Osteocyte (in vitro differentiated cells): ENCODE data around the gene DICER1. TPM values are rescaled to one million over a fixed set of nuclear protein-coding genes. Genes with fewer than 3 reads are reported as not detected.

ENCODE experiments used
- DNase-seq: peaks from one replicate; pipeline ENCODE4 v3.0.0; 2021; ENCODE audit warnings: mixed read lengths; ENCODE audit not compliant: unreplicated experiment; ENCODE audit errors: extremely low spot score
- H3K27ac Mint-ChIP-seq: one replicate; pipeline ENCODE4 v1.8.0; 2021; ENCODE audit warnings: mild to moderate bottlenecking, mixed read lengths; ENCODE audit not compliant: unreplicated experiment
- H3K27me3 Mint-ChIP-seq: one replicate; pipeline ENCODE4 v1.8.0; 2021; ENCODE audit warnings: mixed read lengths; ENCODE audit not compliant: unreplicated experiment
- H3K36me3 Mint-ChIP-seq: one replicate; pipeline ENCODE4 v1.8.0; 2021; ENCODE audit warnings: mixed read lengths; ENCODE audit not compliant: unreplicated experiment
- H3K4me1 Mint-ChIP-seq: one replicate; pipeline ENCODE4 v1.8.0; 2021; ENCODE audit warnings: mixed read lengths; ENCODE audit not compliant: unreplicated experiment
- H3K4me3 Mint-ChIP-seq: one replicate; pipeline ENCODE4 v1.8.0; 2021; ENCODE audit warnings: mild to moderate bottlenecking, moderate library complexity, mixed read lengths; ENCODE audit not compliant: unreplicated experiment
- H3K9me3 Mint-ChIP-seq: one replicate; pipeline ENCODE4 v1.8.0; 2021; ENCODE audit warnings: mixed read lengths; ENCODE audit not compliant: unreplicated experiment
- total RNA-seq: library from RNA; stranded (reverse); gene quantifications from 2 replicates; pipeline ENCODE4 v1.2.1, GENCODE V29; 2021
- TF ChIP-seq, protein P1 (sequence below): fragments of 200-600 bp; sonication (generic); IDR thresholded peaks from 2 replicates; pipeline ENCODE4 v1.5.0; 2021; ENCODE audit warnings: antibody characterized with exemption, mild to moderate bottlenecking, moderate library complexity

Gene DICER1
- total RNA-seq, 1 donor from 2014 or later = 55.9 TPM

DNA sequence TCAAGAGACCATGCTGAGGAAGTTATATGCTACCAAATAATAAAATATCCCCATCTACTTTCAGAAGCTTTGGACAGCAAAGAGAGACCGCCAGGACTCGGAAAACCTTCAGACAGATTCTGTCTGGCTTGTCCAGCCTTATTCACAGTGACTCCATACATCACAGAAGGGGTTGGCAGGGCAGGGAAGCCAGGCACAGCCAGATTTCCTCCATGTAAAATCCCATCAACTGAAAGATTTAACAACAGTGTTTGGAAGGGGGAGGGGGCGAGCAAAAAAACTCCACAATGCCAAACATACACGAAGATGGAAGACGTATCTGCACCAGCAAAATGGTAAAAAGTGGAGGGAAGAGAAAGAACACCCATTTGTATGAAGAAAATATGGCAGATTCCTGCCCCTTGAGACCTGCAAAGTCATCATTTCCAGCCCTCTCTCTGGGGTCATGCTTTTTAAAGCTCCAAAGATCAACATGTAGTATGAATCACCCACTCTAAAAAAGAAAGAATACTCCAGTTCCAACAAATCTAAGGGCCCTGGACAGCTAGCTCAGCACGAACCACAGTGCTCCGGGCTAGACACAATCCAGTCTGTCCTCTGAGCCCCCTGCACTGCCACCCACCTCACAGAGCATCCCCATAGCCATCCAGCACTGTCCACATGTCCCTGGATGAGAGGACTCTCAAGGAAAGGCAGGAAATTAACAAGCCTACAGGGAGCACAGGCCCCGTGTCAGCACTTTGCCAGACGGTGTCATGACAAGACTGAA, 116.4 kb downstream of the DICER1 start:
- peak; percentile 54 for DNase-seq
- peaks cover 8% of the 10 kb centered on the region for H3K27me3 Mint-ChIP-seq
- no peaks in the 10 kb centered on the region for H3K36me3 Mint-ChIP-seq
- H3K9me3 Mint-ChIP-seq = no peaks in the 10 kb centered on the region
- no peak overlapping the region for H3K4me3 Mint-ChIP-seq
- peak overlapping the region; percentile 63 for H3K27ac Mint-ChIP-seq
- peaks cover 16% of the 10 kb centered on the region for H3K4me1 Mint-ChIP-seq
- TF ChIP-seq, protein P1, sequence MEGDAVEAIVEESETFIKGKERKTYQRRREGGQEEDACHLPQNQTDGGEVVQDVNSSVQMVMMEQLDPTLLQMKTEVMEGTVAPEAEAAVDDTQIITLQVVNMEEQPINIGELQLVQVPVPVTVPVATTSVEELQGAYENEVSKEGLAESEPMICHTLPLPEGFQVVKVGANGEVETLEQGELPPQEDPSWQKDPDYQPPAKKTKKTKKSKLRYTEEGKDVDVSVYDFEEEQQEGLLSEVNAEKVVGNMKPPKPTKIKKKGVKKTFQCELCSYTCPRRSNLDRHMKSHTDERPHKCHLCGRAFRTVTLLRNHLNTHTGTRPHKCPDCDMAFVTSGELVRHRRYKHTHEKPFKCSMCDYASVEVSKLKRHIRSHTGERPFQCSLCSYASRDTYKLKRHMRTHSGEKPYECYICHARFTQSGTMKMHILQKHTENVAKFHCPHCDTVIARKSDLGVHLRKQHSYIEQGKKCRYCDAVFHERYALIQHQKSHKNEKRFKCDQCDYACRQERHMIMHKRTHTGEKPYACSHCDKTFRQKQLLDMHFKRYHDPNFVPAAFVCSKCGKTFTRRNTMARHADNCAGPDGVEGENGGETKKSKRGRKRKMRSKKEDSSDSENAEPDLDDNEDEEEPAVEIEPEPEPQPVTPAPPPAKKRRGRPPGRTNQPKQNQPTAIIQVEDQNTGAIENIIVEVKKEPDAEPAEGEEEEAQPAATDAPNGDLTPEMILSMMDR = no peak

DNA sequence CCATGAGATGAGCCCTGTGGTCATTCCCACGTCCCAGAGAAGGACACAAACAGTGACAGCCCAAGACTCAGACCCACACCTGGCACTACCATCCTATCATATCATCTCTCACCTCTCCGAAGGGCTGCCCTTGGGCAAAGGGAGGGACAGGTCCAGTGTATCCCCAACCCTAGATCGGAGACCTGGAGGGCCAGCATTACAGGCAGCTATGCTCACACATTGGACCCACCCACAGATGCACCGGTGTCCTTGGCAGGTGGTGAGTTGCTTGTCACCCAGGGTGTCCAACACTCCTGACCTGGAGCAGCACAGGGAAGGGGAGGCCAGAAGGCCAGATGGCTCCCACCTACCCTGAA, 117.4 kb downstream of the DICER1 start:
- H3K4me1 Mint-ChIP-seq = peaks cover 16% of the 10 kb centered on the region
- peaks cover 7% of the 10 kb centered on the region for H3K27me3 Mint-ChIP-seq
- DNase-seq = peak; percentile 73
- TF ChIP-seq, protein P1 = no peak
- no peaks in the 10 kb centered on the region for H3K9me3 Mint-ChIP-seq
- H3K4me3 Mint-ChIP-seq = no peak overlapping the region
- no peak overlapping the region for H3K27ac Mint-ChIP-seq
- no peaks in the 10 kb centered on the region for H3K36me3 Mint-ChIP-seq

DNA sequence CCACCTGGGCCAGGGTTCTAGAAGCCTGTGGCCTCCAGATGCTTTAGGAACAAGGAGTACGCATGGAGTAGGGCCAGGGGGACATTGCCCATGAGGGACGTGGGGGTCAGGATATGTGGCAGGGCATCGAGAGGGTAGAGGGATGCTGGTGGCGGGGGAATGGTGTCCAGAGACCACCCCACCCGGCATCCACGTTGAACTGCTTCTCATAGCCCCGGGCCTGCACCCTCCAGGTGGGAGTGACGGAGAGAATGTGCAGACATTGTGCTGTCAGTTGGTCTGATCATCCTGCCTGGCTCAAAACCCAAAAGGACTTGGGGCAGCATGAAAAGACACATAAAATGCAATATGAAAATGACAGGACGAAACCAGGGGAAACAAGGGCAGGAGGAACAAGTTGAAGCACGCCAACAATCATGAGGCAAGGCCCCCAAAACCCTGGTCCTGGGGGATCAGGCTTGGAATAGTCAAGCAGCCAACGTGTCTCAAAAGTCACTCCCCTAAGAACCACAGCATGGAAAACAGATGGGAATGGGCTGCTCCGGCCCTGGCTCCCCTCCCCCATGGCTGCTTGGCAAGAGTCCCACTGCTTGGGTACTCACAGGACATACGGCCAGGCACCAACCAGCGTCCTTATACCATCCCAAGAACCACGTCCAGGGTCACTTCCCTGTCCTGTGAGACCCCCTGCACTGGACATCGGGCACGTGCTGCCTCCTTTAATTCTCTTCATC, 117.9 kb downstream of the DICER1 start:
- Mint-ChIP-seq H3K27me3 (peaks cover 10% of the 10 kb centered on the region), H3K36me3 (no peaks in the 10 kb centered on the region), H3K4me3 (no peak overlapping the region), H3K27ac (no peak overlapping the region), H3K4me1 (peaks cover 16% of the 10 kb centered on the region), H3K9me3 (no peaks in the 10 kb centered on the region)
- DNase-seq = peak; percentile 78
- TF ChIP-seq, protein P1 = no peak

DNA sequence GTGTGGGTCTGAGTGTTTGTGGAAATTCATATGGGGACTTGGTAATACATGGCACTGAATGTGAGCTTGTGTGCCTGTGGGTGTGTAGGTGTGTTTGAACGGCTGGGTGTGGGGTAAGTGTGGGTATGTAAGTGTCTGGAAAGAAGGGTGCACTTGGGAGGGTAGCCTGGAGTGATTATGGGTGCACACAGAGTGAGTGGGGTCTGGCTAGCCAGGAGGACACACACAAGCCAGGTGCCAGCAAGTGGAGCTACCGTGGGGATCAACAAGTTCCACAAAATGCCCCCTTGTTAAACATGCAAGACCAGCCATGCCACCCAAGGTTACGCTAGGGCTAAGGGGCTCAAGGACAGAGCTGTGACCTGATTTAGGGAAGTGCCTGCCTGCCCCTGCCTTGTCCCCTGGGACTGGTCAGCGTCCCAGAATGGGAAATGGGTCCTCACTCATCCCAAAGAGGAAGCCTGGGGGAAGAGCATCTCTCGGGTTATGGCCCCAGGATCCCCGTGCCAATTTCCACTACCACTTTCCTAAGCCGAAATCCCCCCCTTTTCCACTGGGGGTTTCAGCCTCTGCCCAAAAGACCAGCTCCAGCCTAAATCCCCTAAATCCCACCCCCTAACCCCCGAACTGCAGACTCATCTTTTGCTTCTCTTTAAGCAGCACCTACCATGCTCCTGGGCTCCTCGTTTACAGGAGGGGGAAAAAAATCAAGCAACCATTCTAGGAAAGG, 118.6 kb downstream of the DICER1 start:
- H3K27ac Mint-ChIP-seq = no peak overlapping the region
- H3K4me1 Mint-ChIP-seq = peaks cover 16% of the 10 kb centered on the region
- no peaks in the 10 kb centered on the region for H3K9me3 Mint-ChIP-seq
- no peaks in the 10 kb centered on the region for H3K36me3 Mint-ChIP-seq
- peak; percentile 74 for DNase-seq
- peaks cover 15% of the 10 kb centered on the region for H3K27me3 Mint-ChIP-seq
- H3K4me3 Mint-ChIP-seq = no peak overlapping the region
- TF ChIP-seq, protein P1 = no peak

DNA sequence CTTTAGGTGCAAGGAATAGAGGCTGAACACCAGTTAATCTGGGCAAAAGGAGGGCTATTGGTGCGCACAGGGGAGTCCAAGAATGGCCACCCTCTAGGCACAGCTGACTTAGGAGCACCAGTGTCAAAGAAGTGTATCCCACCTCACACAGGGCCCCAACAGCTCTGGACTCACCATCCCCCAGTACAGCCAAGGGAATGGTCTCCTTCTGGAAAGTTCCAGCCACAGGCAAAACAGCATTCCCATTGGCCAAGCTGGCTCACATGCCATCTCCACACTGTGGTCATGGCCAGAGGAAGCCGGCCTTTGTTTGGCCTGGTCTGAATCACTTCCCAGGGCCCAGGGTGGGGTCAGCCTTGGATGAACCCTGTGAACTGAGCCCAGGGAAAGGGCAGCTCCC, 120.1 kb downstream of the DICER1 start:
- peaks cover 4% of the 10 kb centered on the region for H3K9me3 Mint-ChIP-seq
- no peak overlapping the region for H3K4me3 Mint-ChIP-seq
- peak; percentile 68 for DNase-seq
- peaks cover 20% of the 10 kb centered on the region for H3K27me3 Mint-ChIP-seq
- H3K36me3 Mint-ChIP-seq = no peaks in the 10 kb centered on the region
- H3K27ac Mint-ChIP-seq = no peak overlapping the region
- peaks cover 16% of the 10 kb centered on the region for H3K4me1 Mint-ChIP-seq
- TF ChIP-seq, protein P1 = no peak
